Measurements from ENCODE around the gene C2CD4B. TPM values are rescaled to one million over a fixed set of nuclear protein-coding genes. Genes with fewer than 3 reads are reported as not detected.
A peak's percentile ranks its signal among the peaks of the same experiment; 100 is the strongest.

C2CD4B gene
- total RNA-seq, 4 donors from 2014 or later, result 0.15 to 0.95 (median 0.43) TPM

DNA sequence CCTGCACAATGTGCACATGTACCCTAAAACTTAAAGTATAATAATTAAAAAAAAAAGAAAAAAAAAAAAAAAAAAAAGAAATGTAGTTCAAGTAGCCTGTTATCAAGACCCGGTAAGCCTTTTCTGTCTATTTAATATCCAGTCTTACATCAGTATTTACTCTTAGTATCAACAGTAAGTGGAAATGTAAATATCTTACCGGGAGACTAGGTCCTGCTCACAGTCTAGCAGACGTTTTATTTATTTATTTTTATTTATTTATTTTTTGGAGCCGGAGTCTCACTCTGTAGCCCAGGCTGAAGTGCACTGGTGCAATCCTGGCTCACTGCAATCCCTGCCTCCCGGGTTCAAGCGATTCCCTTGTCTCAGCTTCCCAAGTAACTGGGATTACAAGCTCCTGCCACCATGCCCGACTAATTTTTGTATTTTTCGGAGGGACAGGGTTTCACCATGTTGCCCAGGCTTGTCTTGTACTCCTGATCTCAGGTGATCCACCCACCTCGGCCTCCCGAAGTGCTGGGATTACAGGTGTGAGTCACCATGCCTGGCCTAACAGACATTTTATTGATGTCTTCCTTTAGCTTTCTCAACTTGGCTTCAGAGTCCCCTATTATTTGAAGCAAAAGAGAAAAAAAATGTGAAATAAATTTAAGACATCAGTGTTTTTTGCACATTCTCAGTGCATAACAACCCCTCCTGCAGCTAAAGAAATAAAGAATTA lies 19.9 kb downstream of the C2CD4B start:
- Histone ChIP-seq H3K36me3 (no peaks in the 10 kb centered on the region), H3K4me1 (no peaks in the 10 kb centered on the region), H3K27ac (no peak overlapping the region), H3K4me3 (no peak overlapping the region), H3K27me3 (no peaks in the 10 kb centered on the region), H3K9me3 (no peaks in the 10 kb centered on the region)
- intact Hi-C loops (cut with DNase I), result no loop called here
- no peak for DNase-seq
- 53 to 59% methylated on average over 10 of the region's 10 CpGs for WGBS, 2 donors
- TF ChIP-seq, protein P1, sequence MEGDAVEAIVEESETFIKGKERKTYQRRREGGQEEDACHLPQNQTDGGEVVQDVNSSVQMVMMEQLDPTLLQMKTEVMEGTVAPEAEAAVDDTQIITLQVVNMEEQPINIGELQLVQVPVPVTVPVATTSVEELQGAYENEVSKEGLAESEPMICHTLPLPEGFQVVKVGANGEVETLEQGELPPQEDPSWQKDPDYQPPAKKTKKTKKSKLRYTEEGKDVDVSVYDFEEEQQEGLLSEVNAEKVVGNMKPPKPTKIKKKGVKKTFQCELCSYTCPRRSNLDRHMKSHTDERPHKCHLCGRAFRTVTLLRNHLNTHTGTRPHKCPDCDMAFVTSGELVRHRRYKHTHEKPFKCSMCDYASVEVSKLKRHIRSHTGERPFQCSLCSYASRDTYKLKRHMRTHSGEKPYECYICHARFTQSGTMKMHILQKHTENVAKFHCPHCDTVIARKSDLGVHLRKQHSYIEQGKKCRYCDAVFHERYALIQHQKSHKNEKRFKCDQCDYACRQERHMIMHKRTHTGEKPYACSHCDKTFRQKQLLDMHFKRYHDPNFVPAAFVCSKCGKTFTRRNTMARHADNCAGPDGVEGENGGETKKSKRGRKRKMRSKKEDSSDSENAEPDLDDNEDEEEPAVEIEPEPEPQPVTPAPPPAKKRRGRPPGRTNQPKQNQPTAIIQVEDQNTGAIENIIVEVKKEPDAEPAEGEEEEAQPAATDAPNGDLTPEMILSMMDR (IDR thresholded peaks at IDR 0.05), result no peak
- TF ChIP-seq POLR2A (IDR thresholded peaks at IDR 0.05), result no peak

DNA sequence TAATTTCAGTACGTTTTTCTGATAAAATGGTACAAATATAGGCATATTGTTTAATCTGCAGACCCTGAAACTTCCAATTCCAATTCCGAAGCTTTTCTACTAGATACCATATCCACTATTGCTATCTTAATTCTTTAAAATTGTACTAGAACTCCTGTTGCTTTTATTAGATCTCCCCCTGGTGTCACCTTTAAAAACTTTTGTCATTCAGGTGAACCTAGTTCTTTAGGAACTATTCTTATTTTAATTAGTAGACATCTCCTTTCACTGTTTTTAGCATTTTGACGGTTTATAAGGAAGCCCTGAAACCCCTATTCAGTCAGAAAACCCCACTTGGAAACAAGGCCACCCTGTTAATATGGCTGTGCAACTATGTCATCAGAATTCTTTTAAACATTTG lies 22.3 kb downstream of the C2CD4B start:
- Histone ChIP-seq H3K4me1 (no peaks in the 10 kb centered on the region), H3K27ac (no peak overlapping the region), H3K4me3 (no peak overlapping the region), H3K36me3 (no peaks in the 10 kb centered on the region), H3K27me3 (no peaks in the 10 kb centered on the region), H3K9me3 (no peaks in the 10 kb centered on the region)
- intact Hi-C loops (cut with DNase I), result no loop called here
- no peak for DNase-seq
- TF ChIP-seq, protein P1 (IDR thresholded peaks at IDR 0.05), result peak in 1 of 6 experiments; percentile 10
- no peak for TF ChIP-seq POLR2A (IDR thresholded peaks at IDR 0.05)
- WGBS, 2 donors, result 73 to 81% methylated on average over 3 of the region's 3 CpGs

DNA sequence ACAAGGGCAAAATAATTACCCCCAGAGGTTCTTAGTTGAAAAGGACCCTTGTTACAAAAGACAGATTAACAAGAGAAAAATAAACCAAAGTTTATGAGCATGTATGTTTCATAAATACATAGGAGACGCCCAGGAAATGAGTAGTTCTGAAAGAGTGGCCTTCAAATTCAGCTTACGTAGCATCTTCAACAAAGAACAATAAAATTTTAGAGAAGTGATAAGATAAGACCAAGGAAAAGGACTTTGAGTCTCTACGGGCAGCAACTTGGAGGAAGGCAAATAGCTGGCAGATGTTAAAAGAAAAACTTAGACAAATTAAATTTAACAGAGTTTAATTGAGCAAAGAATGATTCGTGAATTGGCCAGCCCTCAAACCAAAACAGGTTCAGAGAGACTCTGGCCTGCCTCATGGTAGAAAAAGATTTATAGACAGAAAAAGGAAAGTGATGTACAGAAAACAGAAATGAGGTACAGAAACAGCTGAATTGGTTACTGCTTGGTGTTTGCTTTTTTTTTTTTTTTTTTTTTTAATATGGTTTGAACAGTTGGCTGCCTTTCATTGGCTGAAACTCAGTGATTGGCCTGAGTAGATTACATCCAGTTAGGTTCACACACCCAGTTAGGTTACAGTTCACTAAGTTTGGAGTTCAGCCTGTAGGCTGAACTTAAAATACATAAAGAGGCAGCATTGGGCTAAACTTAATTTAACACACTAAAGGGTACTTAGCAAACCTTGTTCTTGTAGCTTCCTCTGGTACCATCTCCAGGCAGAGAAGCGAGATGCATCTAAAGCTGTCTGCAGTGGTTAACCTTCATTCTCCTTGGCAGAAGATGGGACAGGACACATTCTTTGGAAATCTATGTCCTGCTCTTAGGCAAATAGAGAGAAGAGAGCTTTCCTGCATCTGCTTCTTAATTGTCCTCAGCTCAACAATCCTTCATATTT lies 23.2 kb downstream of the C2CD4B start:
- 54 to 61% methylated on average over 5 of the region's 5 CpGs for WGBS, 2 donors
- DNase-seq, result no peak
- Histone ChIP-seq H3K4me1 (no peaks in the 10 kb centered on the region), H3K27ac (no peak overlapping the region), H3K4me3 (no peak overlapping the region), H3K9me3 (no peaks in the 10 kb centered on the region), H3K36me3 (no peaks in the 10 kb centered on the region), H3K27me3 (no peaks in the 10 kb centered on the region)
- intact Hi-C loops (cut with DNase I), result no loop called here
- TF ChIP-seq POLR2A (IDR thresholded peaks at IDR 0.05), result no peak
- TF ChIP-seq, protein P1 (IDR thresholded peaks at IDR 0.05), result no peak

DNA sequence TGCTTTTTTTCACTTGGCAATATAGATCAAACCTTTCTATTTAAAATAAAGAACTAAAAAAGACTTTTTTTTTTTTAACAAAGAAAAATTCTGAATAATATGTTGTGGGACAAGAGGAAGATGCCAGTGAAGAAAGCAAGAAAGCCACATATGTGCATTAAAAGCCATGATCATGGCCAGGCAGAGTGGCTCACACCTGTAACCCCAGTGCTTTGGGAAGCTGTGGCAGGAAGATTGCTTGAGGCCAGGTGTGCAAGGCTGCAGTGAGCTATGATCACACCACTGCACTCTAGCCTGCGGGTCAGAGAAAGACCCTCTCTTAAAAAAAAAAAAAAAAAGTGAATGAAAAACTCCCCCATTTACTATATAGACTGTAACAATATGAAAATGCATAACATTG lies 23.9 kb downstream of the C2CD4B start:
- no peak for DNase-seq
- TF ChIP-seq, protein P1 (IDR thresholded peaks at IDR 0.05), result no peak
- TF ChIP-seq POLR2A (IDR thresholded peaks at IDR 0.05), result no peak
- Histone ChIP-seq H3K9me3 (no peaks in the 10 kb centered on the region), H3K4me3 (no peak overlapping the region), H3K27ac (no peak overlapping the region), H3K27me3 (no peaks in the 10 kb centered on the region), H3K4me1 (no peaks in the 10 kb centered on the region), H3K36me3 (no peaks in the 10 kb centered on the region)
- intact Hi-C loops (cut with DNase I), result no loop called here
- 84 to 100% methylated on average over 1 of the region's 1 CpG for WGBS, 2 donors

DNA sequence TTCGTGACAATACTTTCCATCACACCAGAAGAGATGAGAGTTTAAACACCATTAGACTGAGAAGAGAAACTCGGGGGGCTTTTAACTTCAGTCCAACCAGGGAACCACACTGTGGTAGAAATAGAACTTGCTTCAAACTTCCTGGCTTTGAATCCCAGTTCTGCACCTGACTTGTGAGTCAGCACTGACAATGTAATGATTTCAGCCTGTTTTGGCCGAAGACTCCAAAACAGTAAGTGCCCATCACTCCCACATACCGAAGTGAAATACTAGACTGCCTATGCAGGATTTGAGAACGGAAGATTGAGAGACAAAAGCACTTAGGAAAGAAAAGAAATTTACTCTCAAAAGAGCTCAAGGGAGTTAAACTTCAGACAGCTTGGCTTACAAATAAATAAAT lies 27.0 kb downstream of the C2CD4B start:
- TF ChIP-seq, protein P1 (IDR thresholded peaks at IDR 0.05), result no peak
- no peak for TF ChIP-seq POLR2A (IDR thresholded peaks at IDR 0.05)
- Histone ChIP-seq H3K27ac (no peak overlapping the region), H3K9me3 (no peaks in the 10 kb centered on the region), H3K4me3 (no peak overlapping the region), H3K4me1 (peaks cover 0 to 5% (median 0%) of the 10 kb centered on the region in 3 donors), H3K36me3 (no peaks in the 10 kb centered on the region), H3K27me3 (no peaks in the 10 kb centered on the region)
- intact Hi-C loops (cut with DNase I), result no loop called here
- 46 to 52% methylated on average over 5 of the region's 5 CpGs for WGBS, 2 donors
- no peak for DNase-seq
